HCT116 (cell line): ENCODE data around the gene ADGRG1. TPM values are rescaled to one million over a fixed set of nuclear protein-coding genes. Genes with fewer than 3 reads are reported as not detected.

Experiments
- ATAC-seq: fragments of 200-7000 bp; cut with Tn5 transposase; 2 replicates; pipeline ENCODE4 v1.9.1; 2020; ENCODE audit warnings: mild to moderate bottlenecking, moderate library complexity
- BruUV-seq: library from RNA; stranded (reverse); fragments of 400-500 nt; replicated peaks from 2 replicates; lab custom pipeline; 2021; lab: Mats Ljungman, UMichigan
- CTCF ChIA-PET: fragments of 300-600 bp; sonication (Branson Sonifier 250); formaldehyde crosslinking; loops from one replicate; lab custom pipeline; 2021; ENCODE audit warnings: antibody characterized with exemption; lab: Charles Lee
- POLR2A ChIA-PET: fragments of 300-600, 350-600 bp; sonication (Branson Sonifier 250); formaldehyde crosslinking; loops from one replicate; lab custom pipeline; 2021; ENCODE audit warnings: antibody characterized with exemption; lab: Charles Lee
- RAD21 ChIA-PET, 2 experiments: fragments of 300-600 bp; sonication (Branson Sonifier 250); formaldehyde crosslinking; loops; one replicate each; lab custom pipeline; 2023; ENCODE audit warnings: low total read pairs in 2 of 2; ENCODE audit not compliant: uncharacterized antibody in 2 of 2, unreplicated experiment in 2 of 2, low non-redundant PET in 1 of 2; lab: Charles Lee
- DNase-seq: peaks from one replicate; pipeline ENCODE4 v3.0.0-alpha.2; 2010; ENCODE audit warnings: low read depth, low spot score
- H2AFZ ChIP-seq: fragments of 200-600 bp; shearing (Covaris generic), sonication (generic); 2 replicates; pipeline ENCODE4 v1.6.1; 2017; ENCODE audit warnings: low read depth, mixed run types, mixed read lengths, antibody characterized with exemption, low read length; ENCODE audit not compliant: poor library complexity, severe bottlenecking
- H3K27ac ChIP-seq: 2 replicates; pipeline ENCODE4 v1.5.1; 2012; ENCODE audit warnings: low read depth, low read length
- H3K27me3 ChIP-seq: fragments of 200-600 bp; sonication (generic); 2 replicates; pipeline ENCODE4 v1.6.1; 2016; ENCODE audit warnings: mixed run types, low read length, mixed read lengths; ENCODE audit not compliant: insufficient read depth
- H3K36me3 ChIP-seq, 2 experiments: fragments of 200-500 bp in 1 of 2; fragments of 200-600 bp in 1 of 2; sonication (Bioruptor generic) in 1 of 2; sonication (generic) in 1 of 2; 2 replicates each; pipeline versions ENCODE4 v1.5.1 to v1.6.1; 2014 to 2016; ENCODE audit warnings: low read length in 2 of 2, inconsistent platforms in 1 of 2, mixed read lengths in 1 of 2, mixed run types in 1 of 2; ENCODE audit not compliant: insufficient read depth in 2 of 2, control insufficient read depth in 1 of 2
- H3K4me1 ChIP-seq, 2 experiments: fragments of 200-600 bp in 1 of 2; sonication (generic) in 1 of 2; 2 replicates each; pipeline versions ENCODE4 v1.5.1 to v1.6.1; 2012 to 2017; ENCODE audit warnings: low read length in 2 of 2, inconsistent platforms in 1 of 2, mild to moderate bottlenecking in 1 of 2, mixed read lengths in 1 of 2, mixed run types in 1 of 2, moderate library complexity in 1 of 2; ENCODE audit not compliant: insufficient read depth in 2 of 2, control insufficient read depth in 1 of 2
- H3K4me2 ChIP-seq: fragments of 200-600 bp; sonication (generic); 2 replicates; pipeline ENCODE4 v1.6.1; 2017; ENCODE audit warnings: mixed run types, low read length, mixed read lengths
- H3K4me3 ChIP-seq, 2 experiments: fragments of 200-600 bp in 1 of 2; sonication (generic) in 1 of 2; replicated peaks in 1 of 2; 2 replicates each; pipeline ENCODE4 v1.5.1; 2011 to 2016; ENCODE audit warnings: low read length in 2 of 2, control low read depth in 1 of 2, low read depth in 1 of 2, mild to moderate bottlenecking in 1 of 2, mixed read lengths in 1 of 2, mixed run types in 1 of 2
- H3K79me2 ChIP-seq: fragments of 200-600 bp; sonication (generic); 2 replicates; pipeline ENCODE4 v1.6.1; 2017; ENCODE audit warnings: mild to moderate bottlenecking, mixed run types, low read length, moderate library complexity, mixed read lengths; ENCODE audit not compliant: insufficient read depth
- H3K9ac ChIP-seq: fragments of 200-600 bp; sonication (generic); 2 replicates; pipeline ENCODE4 v1.6.1; 2016; ENCODE audit warnings: low read length, mixed read lengths
- H3K9me2 ChIP-seq: fragments of 200-600 bp; sonication (generic), shearing (Covaris generic); 2 replicates; pipeline ENCODE4 v1.6.1; 2017; ENCODE audit warnings: mixed run types, mild to moderate bottlenecking, moderate library complexity; ENCODE audit not compliant: insufficient read depth
- H3K9me3 ChIP-seq, 2 experiments: fragments of 200-500 bp in 1 of 2; fragments of 200-600 bp in 1 of 2; sonication (Bioruptor generic) in 1 of 2; sonication (generic) in 1 of 2; 2 replicates each; pipeline ENCODE4 v1.6.1; 2014 to 2017; ENCODE audit warnings: low read length in 2 of 2, mixed read lengths in 2 of 2, inconsistent platforms in 1 of 2, low read depth in 1 of 2, mild to moderate bottlenecking in 1 of 2, mixed run types in 1 of 2, moderate library complexity in 1 of 2; ENCODE audit not compliant: control insufficient read depth in 1 of 2, insufficient read depth in 1 of 2
- H4K20me1 ChIP-seq: fragments of 200-600 bp; sonication (generic), shearing (Covaris generic); 2 replicates; pipeline ENCODE4 v1.6.1; 2017; ENCODE audit warnings: mixed run types, mild to moderate bottlenecking, moderate library complexity; ENCODE audit not compliant: insufficient read depth
- ATF3 ChIP-seq: IDR thresholded peaks from 2 replicates; pipeline ENCODE4 v1.6.1; 2012
- CEBPB ChIP-seq: IDR thresholded peaks from 2 replicates; pipeline ENCODE4 v1.6.1; 2012; ENCODE audit warnings: low read depth
- EZH2 ChIP-seq: fragments of 200-600 bp; sonication (generic); IDR thresholded peaks from 2 replicates; pipeline ENCODE4 v1.6.1; 2017; ENCODE audit warnings: antibody characterized with exemption, mixed run types
- FOSL1 ChIP-seq: IDR thresholded peaks from 2 replicates; pipeline ENCODE4 v1.6.1; 2012; ENCODE audit warnings: low read depth
- JUND ChIP-seq: IDR thresholded peaks from 2 replicates; pipeline ENCODE4 v1.6.1; 2012
- POLR2A ChIP-seq: IDR thresholded peaks from 2 replicates; pipeline ENCODE4 v1.7.0; 2011; ENCODE audit warnings: borderline replicate concordance; ENCODE audit not compliant: insufficient read depth, insufficient read length; ENCODE audit errors: extremely low read depth
- RAD21 ChIP-seq: IDR thresholded peaks from 2 replicates; pipeline ENCODE4 v1.6.1; 2012; ENCODE audit warnings: low read depth, mild to moderate bottlenecking
- SIN3A ChIP-seq: IDR thresholded peaks from 2 replicates; pipeline ENCODE4 v1.6.1; 2012; ENCODE audit warnings: low read depth
- SP1 ChIP-seq: IDR thresholded peaks from 2 replicates; pipeline ENCODE4 v1.6.1; 2012; ENCODE audit warnings: low read depth
- SRF ChIP-seq: IDR thresholded peaks from 2 replicates; pipeline ENCODE4 v1.6.1; 2012; ENCODE audit warnings: low read depth
- TCF7L2 ChIP-seq: IDR thresholded peaks from 2 replicates; pipeline ENCODE4 v1.7.0; 2011; ENCODE audit warnings: borderline replicate concordance, inconsistent platforms; ENCODE audit not compliant: insufficient read depth, insufficient read length; ENCODE audit errors: extremely low read depth
- YY1 ChIP-seq: IDR thresholded peaks from 2 replicates; pipeline ENCODE4 v1.6.1; 2011; ENCODE audit warnings: low read length, low read depth, moderate library complexity, mild to moderate bottlenecking; ENCODE audit not compliant: insufficient replicate concordance; ENCODE audit errors: extremely low read depth
- ZBTB33 ChIP-seq: IDR thresholded peaks from 2 replicates; pipeline ENCODE4 v1.6.1; 2011; ENCODE audit warnings: mild to moderate bottlenecking, low read length, moderate library complexity; ENCODE audit not compliant: insufficient replicate concordance; ENCODE audit errors: extremely low read depth
- ZFX ChIP-seq: fragments of 450-650 bp; IDR thresholded peaks from 2 replicates; pipeline ENCODE4 v1.6.1; 2017
- ZNF274 ChIP-seq: fragments of 200-500 bp; sonication (Bioruptor generic); IDR thresholded peaks from 2 replicates; pipeline ENCODE4 v1.6.1; 2014; ENCODE audit warnings: mild to moderate bottlenecking, low read depth, low read length, inconsistent platforms
- intact Hi-C: fragments of 100-400 bp; cut with micrococcal nuclease; formaldehyde crosslinking; loops from 2 replicates; pipeline ENCODE4 v1.10.0; 2022
- total RNA-seq: library from RNA; stranded (reverse); gene quantifications from one replicate; pipeline ENCODE4 v1.2.1, GENCODE V29; 2021; ENCODE audit not compliant: unreplicated experiment

Gene ADGRG1
- total RNA-seq, 1 experiment from 2014 or later, result 36.4 TPM

- ChIA-PET POLR2A (interaction anchor here (0.7 kb wide), 1 partner anchor 57 kb away, joined by 3 read pairs; no protein-coding TSS in a partner anchor), RAD21 (no interaction called here), CTCF (no interaction called here)
- no peaks in the 10 kb centered on the region for H3K9me2 ChIP-seq
- no peak for TF ChIP-seq TCF7L2
- no peak for TF ChIP-seq YY1
- no peak for TF ChIP-seq SP1
- no peak for TF ChIP-seq EZH2
- no peak for TF ChIP-seq SIN3A
- TF ChIP-seq ZBTB33, result no peak
- peaks cover 11 to 21% of the 10 kb centered on the region in 2 experiments for H3K4me1 ChIP-seq
- H4K20me1 ChIP-seq, result no peaks in the 10 kb centered on the region
- no TSS peak for BruUV-seq
- intact Hi-C loops, result loop anchor here (5.0 kb wide), 2 partner anchors 144 to 1164 kb away; partner anchors contain the start of gene KATNB1
- H3K9me3 ChIP-seq, result no peaks in the 10 kb centered on the region
- no peak overlapping the region for H3K4me3 ChIP-seq
- no peaks in the 10 kb centered on the region for H3K36me3 ChIP-seq
- H3K79me2 ChIP-seq, result no peaks in the 10 kb centered on the region
- no peak overlapping the region for H3K4me2 ChIP-seq
- H3K9ac ChIP-seq, result no peak overlapping the region
- no peak overlapping the region for H2AFZ ChIP-seq
- DNase-seq (no peak), ATAC-seq (no peak)
- no peaks in the 10 kb centered on the region for H3K27me3 ChIP-seq
- no peak overlapping the region for H3K27ac ChIP-seq
Measured at GRCh38 chr16:57593021-57593420, 35.4 kb upstream of the ADGRG1 start.

GRCh38 chr16:57593990-57594389, 34.4 kb upstream of the ADGRG1 start:
- Histone ChIP-seq H2AFZ (no peak overlapping the region), H3K9me3 (no peaks in the 10 kb centered on the region), H3K4me2 (no peak overlapping the region), H3K36me3 (no peaks in the 10 kb centered on the region), H3K27ac (no peak overlapping the region), H3K79me2 (no peaks in the 10 kb centered on the region), H3K4me1 (peaks cover 11 to 21% of the 10 kb centered on the region in 2 experiments), H3K27me3 (no peaks in the 10 kb centered on the region), H4K20me1 (no peaks in the 10 kb centered on the region), H3K9me2 (no peaks in the 10 kb centered on the region), H3K4me3 (no peak overlapping the region), H3K9ac (no peak overlapping the region)
- RAD21 ChIA-PET, result no interaction called here
- intact Hi-C loops, result loop anchor here (5.0 kb wide), 2 partner anchors 143 to 1163 kb away; partner anchors contain the start of gene KATNB1
- CTCF ChIA-PET, result no interaction called here
- BruUV-seq, result no TSS peak
- DNase-seq (no peak), ATAC-seq (no peak)
- POLR2A ChIA-PET, result interaction anchor here (0.7 kb wide), 1 partner anchor 56 kb away, joined by 3 read pairs; no protein-coding TSS in a partner anchor
- TF ChIP-seq EZH2, result no peak
- no peak for TF ChIP-seq ZNF274
- no peak for TF ChIP-seq FOSL1
- TF ChIP-seq SRF, result no peak
- no peak for TF ChIP-seq ATF3
- TF ChIP-seq ZFX, result no peak
- TF ChIP-seq CEBPB, result no peak
- no peak for TF ChIP-seq POLR2A
- TF ChIP-seq RAD21, result no peak
- no peak for TF ChIP-seq ZBTB33
- TF ChIP-seq JUND, result no peak
